Fibroblast of skin of right quadriceps (primary cell): Measurements from ENCODE around the gene IMMP2L.

Experiments used
- DNase-seq: peaks from one replicate; pipeline ENCODE4 v3.0.0-alpha.2; 2013

IMMP2L gene

GRCh38 chr7:111059833-111060232 lies 502.5 kb downstream of the IMMP2L start:
- DNase-seq, result no peak

GRCh38 chr7:111057066-111057465 lies 505.2 kb downstream of the IMMP2L start:
- no peak for DNase-seq

GRCh38 chr7:111056371-111056770 lies 505.9 kb downstream of the IMMP2L start:
- DNase-seq, result no peak

DNA sequence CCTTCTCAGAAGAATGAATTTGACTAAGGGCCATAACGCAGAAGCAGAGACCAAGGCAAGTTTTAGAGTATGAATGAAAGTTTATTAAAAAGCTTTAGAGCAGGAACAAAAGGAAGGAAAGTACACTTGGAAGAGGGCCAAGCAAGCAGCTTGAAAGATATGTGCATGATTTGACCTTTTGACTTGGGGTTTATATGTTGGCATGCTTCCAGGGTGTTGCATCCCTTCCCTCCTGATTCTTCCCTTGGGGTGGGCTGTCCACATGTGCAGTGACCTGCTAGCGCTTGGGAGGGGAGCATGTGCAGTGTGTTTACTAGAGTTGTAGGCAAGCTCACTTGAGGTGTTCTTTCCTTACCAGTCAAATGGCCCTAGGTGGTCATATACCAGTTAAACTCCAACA lies 509.3 kb downstream of the IMMP2L start:
- no peak for DNase-seq

GRCh38 chr7:111051832-111052231 lies 510.5 kb downstream of the IMMP2L start:
- no peak for DNase-seq

DNA sequence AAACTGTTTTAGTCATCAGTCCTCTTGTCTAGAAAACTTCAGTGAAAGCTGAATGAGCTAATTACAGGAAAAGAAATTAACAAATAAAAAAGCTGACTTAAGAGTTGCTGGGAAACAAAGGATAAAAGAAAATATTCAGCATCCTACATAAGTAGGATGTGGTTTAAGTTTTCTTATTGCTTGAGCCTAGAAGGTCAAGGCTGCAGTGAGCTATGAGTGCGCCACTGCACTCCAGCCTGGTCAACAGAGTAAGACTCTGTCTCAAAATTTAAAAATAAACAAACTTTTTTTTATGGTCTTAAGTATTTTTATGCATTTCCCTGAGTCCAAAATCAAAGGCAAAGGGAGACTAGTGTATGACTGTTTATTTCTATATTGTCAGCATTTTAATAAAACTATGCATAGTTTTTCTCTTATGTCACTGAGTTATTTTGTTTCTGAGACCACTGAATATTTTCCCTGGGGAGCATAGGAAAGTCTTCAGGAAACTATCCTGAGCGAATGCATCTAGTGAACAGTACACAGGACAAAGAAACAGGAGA lies 511.3 kb downstream of the IMMP2L start:
- no peak for DNase-seq

GRCh38 chr7:111049971-111050680 lies 512.2 kb downstream of the IMMP2L start:
- no peak for DNase-seq

GRCh38 chr7:111047595-111047994 lies 514.7 kb downstream of the IMMP2L start:
- no peak for DNase-seq

- peak; percentile 26 for DNase-seq
These were observed 516.8 kb downstream of the IMMP2L start for GRCh38 chr7:111045449-111045848.

DNA sequence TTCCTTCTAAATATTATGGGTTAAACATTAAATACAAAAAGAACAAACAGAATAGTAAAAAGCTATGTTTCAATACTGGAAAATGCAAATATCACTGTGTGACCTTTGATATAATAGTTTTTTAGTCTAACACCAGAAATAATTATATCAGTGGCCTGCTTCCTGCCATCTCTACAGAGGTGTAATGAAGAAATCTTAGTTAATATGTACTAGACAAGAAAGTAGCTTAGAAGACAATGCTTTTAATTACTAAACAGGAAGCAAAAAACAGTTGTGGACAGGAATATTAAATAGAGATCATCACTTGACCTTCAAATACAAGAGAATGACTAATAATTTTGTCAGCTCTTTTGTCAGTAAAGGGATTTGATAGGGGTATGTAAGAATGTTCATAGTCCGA lies 518.7 kb downstream of the IMMP2L start:
- no peak for DNase-seq

DNA sequence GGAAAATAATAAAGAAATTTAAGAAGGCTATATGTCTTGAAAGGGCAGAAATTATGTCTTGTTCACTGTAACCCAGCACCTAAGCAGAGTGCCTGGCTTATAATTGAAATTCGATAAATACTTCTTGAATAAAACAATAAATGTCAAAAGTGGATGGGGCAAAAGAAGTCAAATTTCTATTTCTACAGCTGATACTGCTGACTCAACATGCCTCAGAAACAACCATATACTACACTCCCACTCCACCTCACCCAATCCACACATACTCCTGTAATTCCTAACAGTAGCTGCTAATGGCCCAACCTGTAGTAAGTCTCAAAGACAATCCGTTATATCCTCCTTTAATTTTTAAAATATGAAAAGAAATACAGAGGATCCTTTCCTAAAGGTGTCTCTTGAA lies 519.5 kb downstream of the IMMP2L start:
- no peak for DNase-seq

DNA sequence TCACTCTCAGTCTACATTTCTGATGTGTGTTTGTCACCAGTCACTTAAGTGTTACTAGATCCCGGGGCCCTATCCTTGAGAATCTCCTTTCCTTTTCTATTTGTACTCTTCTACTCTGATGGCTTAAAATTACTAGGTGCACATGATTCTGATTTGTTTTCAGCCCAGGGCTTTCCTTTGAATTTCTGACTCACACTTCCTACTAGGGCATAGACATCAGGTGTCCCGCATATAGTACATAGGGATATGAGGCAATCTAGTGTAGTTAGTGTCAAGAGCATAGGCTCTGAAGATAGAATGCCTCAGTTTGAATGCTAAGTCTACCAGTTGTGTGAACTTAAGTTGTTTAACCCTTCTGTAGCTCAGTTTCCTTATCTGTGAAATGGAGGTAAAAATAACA lies 520.7 kb downstream of the IMMP2L start:
- DNase-seq, result no peak

DNA sequence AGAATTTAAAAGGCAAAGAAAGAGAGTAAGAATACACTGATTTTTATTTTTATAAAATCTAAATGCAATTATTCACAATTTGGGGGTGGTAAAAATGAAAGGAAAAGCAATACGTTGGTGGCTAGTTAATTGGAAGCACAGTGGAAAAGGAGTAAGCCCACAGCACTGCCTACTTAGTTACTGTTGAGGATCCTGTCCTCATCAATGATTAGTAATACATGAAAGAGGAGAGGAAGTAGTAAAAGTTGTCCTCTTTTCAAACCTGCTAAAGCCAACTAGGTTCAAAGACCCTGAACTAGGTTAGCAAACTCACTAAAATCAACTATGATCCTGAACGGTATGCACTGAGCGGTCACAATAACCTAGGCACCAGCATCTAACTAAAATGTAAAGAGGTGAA lies 524.1 kb downstream of the IMMP2L start:
- no peak for DNase-seq

DNA sequence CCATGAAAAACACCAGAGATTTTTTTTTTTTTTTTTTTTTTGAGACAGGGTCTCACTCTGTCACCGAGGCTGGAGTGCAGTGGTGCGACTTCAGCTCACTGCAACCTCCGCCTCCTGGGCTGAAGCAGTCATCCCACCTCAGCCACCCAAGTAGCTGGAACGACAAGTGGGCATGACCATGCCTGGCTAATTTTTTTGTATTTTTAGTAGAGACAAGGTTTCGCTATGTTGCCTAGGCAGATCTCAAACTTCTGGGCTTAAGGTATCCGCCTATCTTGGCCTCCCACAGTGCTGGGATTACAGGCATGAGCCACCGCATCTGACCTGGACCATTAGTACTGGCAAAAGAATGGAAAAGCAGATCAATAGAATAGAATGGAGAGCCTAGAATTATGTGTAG lies 530.4 kb downstream of the IMMP2L start:
- no peak for DNase-seq

- peak; percentile 27 for DNase-seq
These were observed 532.0 kb downstream of the IMMP2L start for GRCh38 chr7:111030336-111030735.

DNA sequence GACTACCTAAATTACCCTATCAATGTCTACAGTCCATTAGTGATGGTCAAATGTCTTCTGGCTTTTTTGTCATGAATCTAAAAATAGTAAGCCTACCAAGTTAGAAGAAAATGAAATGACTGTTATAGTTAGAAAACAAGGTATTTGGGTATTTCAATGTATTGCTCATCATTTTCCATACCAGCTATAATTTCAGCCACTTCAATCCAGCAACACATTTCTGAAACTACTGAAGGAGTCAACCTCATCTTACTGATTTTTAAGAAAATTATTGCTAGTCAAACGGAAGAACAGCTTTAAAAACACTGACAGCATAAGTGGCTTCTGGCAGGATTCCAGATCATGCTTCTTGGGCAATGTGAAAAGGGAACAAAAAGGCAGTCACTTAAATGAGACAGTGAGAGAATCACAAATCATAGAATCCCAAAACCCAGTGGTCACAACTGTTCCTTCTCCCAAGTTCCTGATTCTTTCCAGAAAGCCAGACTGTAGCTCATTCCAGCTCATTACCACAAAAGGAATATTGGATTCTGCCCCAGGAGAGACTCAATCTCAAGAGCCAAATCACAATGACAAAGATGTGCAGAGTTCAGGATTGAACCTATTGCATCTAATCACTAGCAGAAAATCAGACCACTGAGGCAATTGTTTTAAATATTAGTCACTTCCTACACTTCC lies 532.6 kb downstream of the IMMP2L start:
- peak; percentile 47 for DNase-seq

- no peak for DNase-seq
These were observed 533.1 kb downstream of the IMMP2L start for GRCh38 chr7:111029141-111029572.

- DNase-seq, result no peak
These were observed 534.9 kb downstream of the IMMP2L start for GRCh38 chr7:111027396-111027795.

GRCh38 chr7:111026806-111027205 lies 535.5 kb downstream of the IMMP2L start:
- DNase-seq, result no peak

GRCh38 chr7:111026343-111026742 lies 535.9 kb downstream of the IMMP2L start:
- DNase-seq, result no peak

DNA sequence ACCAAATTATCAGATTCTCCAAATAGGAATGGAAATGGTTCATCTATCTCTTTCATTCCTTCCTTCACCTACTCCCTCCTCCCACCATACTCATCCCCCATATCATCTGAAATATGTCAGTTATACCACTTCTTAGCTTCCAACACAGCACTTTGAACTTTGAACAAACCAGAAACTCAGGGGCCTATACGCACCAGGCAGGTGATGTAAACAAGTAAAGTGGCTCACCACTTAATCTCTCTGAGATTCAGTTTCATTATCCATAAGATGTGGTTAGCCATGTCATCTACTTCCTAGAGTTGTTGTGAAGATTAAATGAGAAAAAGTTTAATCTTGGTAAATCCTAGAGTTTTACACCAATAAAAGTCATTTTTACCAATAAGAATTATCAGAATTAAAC lies 537.3 kb downstream of the IMMP2L start:
- DNase-seq, result no peak

- no peak for DNase-seq
These were observed 543.1 kb downstream of the IMMP2L start for GRCh38 chr7:111018960-111019736.

GRCh38 chr7:111018447-111018846 lies 543.8 kb downstream of the IMMP2L start:
- no peak for DNase-seq

DNA sequence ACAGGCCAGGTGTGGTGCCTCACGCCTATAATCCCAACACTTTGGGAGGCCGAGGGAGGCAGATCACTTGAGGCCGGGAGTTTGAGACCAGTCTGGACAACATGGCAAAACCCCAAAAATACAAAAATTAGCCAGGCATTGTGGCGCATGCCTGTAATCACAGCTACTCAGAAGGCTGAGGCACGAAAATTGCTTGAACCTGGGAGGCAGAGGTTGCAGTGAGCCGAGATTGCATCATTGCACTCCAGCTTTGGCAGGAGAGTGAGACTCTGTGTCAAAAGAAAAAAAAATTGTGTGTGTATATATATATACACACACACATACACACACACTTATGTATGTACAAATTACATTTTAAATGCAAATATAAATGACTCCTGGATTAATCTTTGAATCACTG lies 548.2 kb downstream of the IMMP2L start:
- no peak for DNase-seq
